ENCODE data around the gene CCR3.

Gene CCR3

DNA sequence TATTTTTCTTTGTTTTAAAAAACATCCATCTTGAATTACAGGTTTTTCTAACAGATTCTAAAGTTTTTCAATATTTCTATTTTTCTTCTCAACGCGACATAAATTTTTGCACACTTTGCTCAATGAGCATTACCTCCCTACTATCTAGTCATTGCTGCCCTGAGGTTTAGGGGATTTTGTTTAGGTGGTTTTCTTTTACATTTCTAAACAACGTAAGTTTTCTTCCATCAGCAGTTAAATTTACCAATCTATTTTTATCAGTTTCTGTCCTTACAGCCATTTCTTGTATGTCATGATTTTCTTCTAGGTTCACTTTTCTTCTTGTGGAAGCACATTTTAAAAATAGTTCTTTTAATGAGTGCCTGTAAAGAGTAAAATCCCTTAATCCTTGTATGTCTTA, 62.5 kb downstream of the CCR3 start:
- H3K9me3 ChIP-seq: no peaks in the 10 kb centered on the region
- no peak overlapping the region for H3K27ac ChIP-seq
- no peak overlapping the region for H3K4me3 ChIP-seq (ENCODE audit: low read depth in 1 of 2, low read length in 1 of 2)
- H3K4me1 ChIP-seq (ENCODE audit: control insufficient read depth in 1 of 2, insufficient read depth in 1 of 2, low read depth in 1 of 2, low read length in 1 of 2): peaks cover 8% of the 10 kb centered on the region in 2 experiments
- TF ChIP-seq, protein P1, sequence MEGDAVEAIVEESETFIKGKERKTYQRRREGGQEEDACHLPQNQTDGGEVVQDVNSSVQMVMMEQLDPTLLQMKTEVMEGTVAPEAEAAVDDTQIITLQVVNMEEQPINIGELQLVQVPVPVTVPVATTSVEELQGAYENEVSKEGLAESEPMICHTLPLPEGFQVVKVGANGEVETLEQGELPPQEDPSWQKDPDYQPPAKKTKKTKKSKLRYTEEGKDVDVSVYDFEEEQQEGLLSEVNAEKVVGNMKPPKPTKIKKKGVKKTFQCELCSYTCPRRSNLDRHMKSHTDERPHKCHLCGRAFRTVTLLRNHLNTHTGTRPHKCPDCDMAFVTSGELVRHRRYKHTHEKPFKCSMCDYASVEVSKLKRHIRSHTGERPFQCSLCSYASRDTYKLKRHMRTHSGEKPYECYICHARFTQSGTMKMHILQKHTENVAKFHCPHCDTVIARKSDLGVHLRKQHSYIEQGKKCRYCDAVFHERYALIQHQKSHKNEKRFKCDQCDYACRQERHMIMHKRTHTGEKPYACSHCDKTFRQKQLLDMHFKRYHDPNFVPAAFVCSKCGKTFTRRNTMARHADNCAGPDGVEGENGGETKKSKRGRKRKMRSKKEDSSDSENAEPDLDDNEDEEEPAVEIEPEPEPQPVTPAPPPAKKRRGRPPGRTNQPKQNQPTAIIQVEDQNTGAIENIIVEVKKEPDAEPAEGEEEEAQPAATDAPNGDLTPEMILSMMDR (IDR thresholded peaks at IDR 0.05): no peak
- no peaks in the 10 kb centered on the region for H3K27me3 ChIP-seq
- no peaks in the 10 kb centered on the region for H3K36me3 ChIP-seq

DNA sequence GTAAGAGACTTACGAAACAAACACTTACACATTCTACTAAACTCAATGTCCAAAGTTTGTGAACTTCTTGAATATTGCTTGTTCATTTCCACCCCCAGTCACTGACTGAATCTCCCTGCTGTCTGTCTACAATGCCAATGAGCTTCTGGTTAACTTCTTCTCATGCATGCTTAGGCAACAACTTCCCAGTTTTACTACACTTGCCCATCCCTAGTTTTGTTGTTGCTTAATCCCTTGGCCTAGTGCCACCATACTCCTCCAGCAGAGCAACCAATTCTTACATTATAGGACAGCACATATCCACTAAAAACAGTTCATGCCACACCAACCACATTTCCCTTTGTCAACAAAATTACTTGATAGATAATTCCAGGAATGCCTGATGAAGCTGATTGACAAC, 70.7 kb downstream of the CCR3 start:
- Histone ChIP-seq H3K4me1 (ENCODE audit: control insufficient read depth in 1 of 2, insufficient read depth in 1 of 2, low read depth in 1 of 2, low read length in 1 of 2) (peaks cover 5 to 10% of the 10 kb centered on the region in 2 experiments), H3K9me3 (no peaks in the 10 kb centered on the region), H3K36me3 (no peaks in the 10 kb centered on the region), H3K27me3 (no peaks in the 10 kb centered on the region), H3K4me3 (ENCODE audit: low read depth in 1 of 2, low read length in 1 of 2) (no peak overlapping the region), H3K27ac (peak overlapping the region; percentile 21)
- TF ChIP-seq, protein P1 (IDR thresholded peaks at IDR 0.05): no peak

GRCh38 chr3:46314517-46314916, 72.3 kb downstream of the CCR3 start:
- Histone ChIP-seq H3K27ac (no peak overlapping the region), H3K4me1 (ENCODE audit: control insufficient read depth in 1 of 2, insufficient read depth in 1 of 2, low read depth in 1 of 2, low read length in 1 of 2) (peaks cover 5 to 10% of the 10 kb centered on the region in 2 experiments), H3K9me3 (no peaks in the 10 kb centered on the region), H3K4me3 (ENCODE audit: low read depth in 1 of 2, low read length in 1 of 2) (no peak overlapping the region), H3K36me3 (no peaks in the 10 kb centered on the region), H3K27me3 (no peaks in the 10 kb centered on the region)
- TF ChIP-seq, protein P1 (IDR thresholded peaks at IDR 0.05): no peak

- Histone ChIP-seq H3K9me3 (no peaks in the 10 kb centered on the region), H3K27me3 (no peaks in the 10 kb centered on the region), H3K4me3 (ENCODE audit: low read depth in 1 of 2, low read length in 1 of 2) (no peak overlapping the region), H3K36me3 (no peaks in the 10 kb centered on the region), H3K4me1 (ENCODE audit: control insufficient read depth in 1 of 2, insufficient read depth in 1 of 2, low read depth in 1 of 2, low read length in 1 of 2) (peaks cover 5 to 10% of the 10 kb centered on the region in 2 experiments), H3K27ac (no peak overlapping the region)
- TF ChIP-seq, protein P1 (IDR thresholded peaks at IDR 0.05): no peak
Measured at GRCh38 chr3:46316206-46316605, 73.9 kb downstream of the CCR3 start.

Measured in neutrophil (primary cell).